HepG2 (cell line): ENCODE results near the gene GALNT9. TPM values are rescaled to one million over a fixed set of nuclear protein-coding genes. Genes with fewer than 3 reads are reported as not detected.

ENCODE experiments used
- ATAC-seq: fragments of 200-7000 bp; cut with Tn5 transposase; 3 replicates; pipeline ENCODE4 v1.9.1; 2020; ENCODE audit warnings: mild to moderate bottlenecking, moderate library complexity
- BruUV-seq: library from RNA; stranded (reverse); fragments of 400-500 nt; replicated peaks from 2 replicates; lab custom pipeline; 2021; lab: Mats Ljungman, UMichigan
- CTCF ChIA-PET: fragments of 300-600 bp; formaldehyde crosslinking; extraction: SDS; loops from one replicate; lab custom pipeline; 2021; ENCODE audit warnings: low total read pairs, inconsistent platforms, low intra/inter-chr PET ratio; lab: Yijun Ruan, JAX
- POLR2A ChIA-PET: fragments of 350-600 bp; sonication (Branson Sonifier 250); formaldehyde crosslinking; loops from one replicate; lab custom pipeline; 2020; ENCODE audit warnings: antibody characterized with exemption, inconsistent platforms; lab: Yijun Ruan, JAX
- DNase-seq: peaks from one replicate; pipeline ENCODE4 v3.0.0-alpha.2; 2015; ENCODE audit warnings: low spot score
- FAIRE-seq: peaks from 3 replicates; lab custom pipeline; 2011; peaks lifted over from hg19 to GRCh38; lab: Jason Lieb, UNC
- H2AFZ ChIP-seq: one replicate; pipeline ENCODE4 v1.6.1; 2011; ENCODE audit warnings: low read length, inconsistent platforms
- H3K27ac ChIP-seq: fragments of 300-600 bp; 3 replicates; pipeline ENCODE4 v1.8.0; 2011; ENCODE audit warnings: mixed run types, mild to moderate bottlenecking, mixed read lengths, low read length, inconsistent platforms; ENCODE audit not compliant: insufficient read depth; ENCODE audit errors: extremely low read length
- H3K27me3 ChIP-seq, 2 experiments: fragments of 200-600 bp in 1 of 2; 2 replicates in 1 of 2; 3 replicates in 1 of 2; pipeline versions ENCODE4 v1.6.0 to v1.8.0; 2011; ENCODE audit warnings: low read length in 2 of 2, mild to moderate bottlenecking in 2 of 2, moderate library complexity in 2 of 2, inconsistent platforms in 1 of 2; ENCODE audit not compliant: insufficient read depth in 2 of 2, control insufficient read depth in 1 of 2
- H3K36me3 ChIP-seq, 2 experiments: fragments of 200-600 bp in 1 of 2; replicated peaks in 1 of 2; 2 replicates in 1 of 2; 3 replicates in 1 of 2; pipeline versions ENCODE4 v1.5.1 to v1.8.0; 2011; ENCODE audit warnings: low read length in 2 of 2, inconsistent platforms in 1 of 2; ENCODE audit not compliant: insufficient read depth in 2 of 2, control insufficient read depth in 1 of 2
- H3K4me1 ChIP-seq: 2 replicates; pipeline ENCODE4 v1.5.1; 2012; ENCODE audit warnings: low read length, inconsistent platforms; ENCODE audit not compliant: insufficient read depth
- H3K4me2 ChIP-seq: 2 replicates; pipeline ENCODE4 v1.6.0; 2011; ENCODE audit warnings: low read depth, low read length, inconsistent platforms
- H3K4me3 ChIP-seq, 3 experiments: fragments of 200-600 bp in 1 of 3; sonication (generic), shearing (Covaris generic) in 1 of 3; replicated peaks in 1 of 3; 2 replicates each; pipeline ENCODE4 v1.5.1; 2011 to 2016; ENCODE audit warnings: low read length in 3 of 3, inconsistent platforms in 2 of 3, low read depth in 2 of 3, mild to moderate bottlenecking in 2 of 3, control low read depth in 1 of 3, mixed read lengths in 1 of 3; ENCODE audit not compliant: insufficient read depth in 1 of 3
- H3K79me2 ChIP-seq: one replicate; pipeline ENCODE4 v1.6.1; 2011; ENCODE audit warnings: low read length, inconsistent platforms; ENCODE audit not compliant: insufficient read depth
- H3K9ac ChIP-seq: 2 replicates; pipeline ENCODE4 v1.6.0; 2011; ENCODE audit warnings: mild to moderate bottlenecking, low read depth, low read length, inconsistent platforms; ENCODE audit not compliant: insufficient read depth
- H3K9me3 ChIP-seq: 2 replicates; pipeline ENCODE4 v1.5.1; 2012; ENCODE audit warnings: mild to moderate bottlenecking, low read length
- H4K20me1 ChIP-seq: 2 replicates; pipeline ENCODE4 v1.6.0; 2011; ENCODE audit warnings: inconsistent platforms, mild to moderate bottlenecking, low read length, moderate library complexity; ENCODE audit not compliant: insufficient read depth
- KLF6 ChIP-seq: IDR thresholded peaks from 2 replicates; pipeline ENCODE4 v1.8.0; 2016; ENCODE audit warnings: missing biosample characterization, missing genetic modification reagents
- MLXIP ChIP-seq: sonication (generic); formaldehyde crosslinking; IDR thresholded peaks from 2 replicates; pipeline ENCODE4 v1.9.0; 2021; ENCODE audit warnings: missing genetic modification reagents, borderline replicate concordance
- SNAPC2 ChIP-seq: sonication (generic); formaldehyde crosslinking; IDR thresholded peaks from 2 replicates; pipeline ENCODE4 v1.8.1; 2022; ENCODE audit warnings: mild to moderate bottlenecking, missing genetic modification reagents
- ZKSCAN5 ChIP-seq: sonication (generic); formaldehyde crosslinking; IDR thresholded peaks from 2 replicates; pipeline ENCODE4 v1.5.1; 2020; ENCODE audit warnings: mild to moderate bottlenecking, missing genetic modification reagents
- ZNF12 ChIP-seq: sonication (generic); formaldehyde crosslinking; IDR thresholded peaks from 2 replicates; pipeline ENCODE4 v1.5.0; 2020; ENCODE audit warnings: missing genetic modification reagents
- ZNF142 ChIP-seq: sonication (generic); formaldehyde crosslinking; IDR thresholded peaks from 2 replicates; pipeline ENCODE4 v1.4.0; 2020; ENCODE audit warnings: missing genetic modification reagents
- ZNF205 ChIP-seq: IDR thresholded peaks from 2 replicates; pipeline ENCODE4 v1.6.1; 2018; ENCODE audit warnings: missing biosample characterization, missing genetic modification reagents
- ZNF605 ChIP-seq: sonication (generic); formaldehyde crosslinking; IDR thresholded peaks from 2 replicates; pipeline ENCODE4 v1.8.0; 2022; ENCODE audit warnings: mild to moderate bottlenecking, missing genetic modification reagents
- ZNF710 ChIP-seq: sonication (generic); formaldehyde crosslinking; IDR thresholded peaks from 2 replicates; pipeline ENCODE4 v1.5.0; 2020; ENCODE audit warnings: mild to moderate bottlenecking, missing genetic modification reagents, borderline replicate concordance
- ZSCAN5A ChIP-seq: sonication (generic); formaldehyde crosslinking; IDR thresholded peaks from 2 replicates; pipeline ENCODE4 v1.8.0; 2022; ENCODE audit warnings: mild to moderate bottlenecking, missing genetic modification reagents, borderline replicate concordance
- ZZZ3 ChIP-seq: sonication (generic); formaldehyde crosslinking; IDR thresholded peaks from 2 replicates; pipeline ENCODE4 v1.4.0; 2020; ENCODE audit warnings: missing genetic modification reagents, mild to moderate bottlenecking, borderline replicate concordance
- WGBS: methylation state at CpG from one replicate; pipeline ENCODE4 v1.1.6; 2017; ENCODE audit warnings: low lambda C conversion rate; 5-methylcytosine and 5-hydroxymethylcytosine counted together
- in situ Hi-C: cut with HindIII; loops from 2 replicates; pipeline ENCODE4 v1.10.0; 2017; ENCODE audit warnings: low pct_unique_long_range_greater_than_20kb; ENCODE audit not compliant: extremely low pct_ligation_motif_present
- intact Hi-C: fragments of 100-400 bp; cut with micrococcal nuclease; formaldehyde crosslinking; loops from one replicate; pipeline ENCODE4 v1.10.0; 2022; ENCODE audit not compliant: unreplicated experiment
- polyA plus RNA-seq, 8 experiments: library from polyadenylated mRNA; depleted of rRNA in 3 of 8; stranded (reverse) in 7 of 8; unstranded in 1 of 8; fragments of >200 nt; fragmentation: Illumina TruSeq in 4 of 8; extraction: Trizol in 4 of 8; gene quantifications; 2 replicates each; pipeline versions ENCODE4 v1.2.1 to v1.2.3, GENCODE V29; 2011 to 2016; ENCODE audit warnings: low read depth in 4 of 8, missing spikeins in 1 of 8, mixed read lengths in 1 of 8; ENCODE audit not compliant: insufficient read depth in 1 of 8
- total RNA-seq, 5 experiments: library from RNA; depleted of rRNA; stranded (reverse); fragments of >200 nt; fragmentation: Illumina TruSeq; extraction: Trizol; gene quantifications; 2 replicates each; pipeline ENCODE4 v1.2.3, GENCODE V29; 2016; ENCODE audit warnings: low read depth in 1 of 5

GALNT9 gene
- total and polyA plus RNA-seq, 2 of the 13 experiments (the other 11 are each of a cell fraction or from before 2014, with no cell fraction given), result 0.04 TPM; not detected in 1

- no peak for FAIRE-seq
- H3K79me2 ChIP-seq, result no peaks in the 10 kb centered on the region
- H4K20me1 ChIP-seq, result no peaks in the 10 kb centered on the region
- no peak for DNase-seq
- H2AFZ ChIP-seq, result no peak overlapping the region
- H3K4me2 ChIP-seq, result no peak overlapping the region
- BruUV-seq, result no TSS peak
- ChIA-PET POLR2A (no interaction called here), CTCF (interaction anchor here (2.1 kb wide), 1 partner anchor 64 kb away, joined by 31 read pairs; no protein-coding TSS in a partner anchor)
- H3K27ac ChIP-seq, result no peak overlapping the region
- H3K4me1 ChIP-seq, result no peaks in the 10 kb centered on the region
- no peaks in the 10 kb centered on the region for H3K36me3 ChIP-seq
- H3K9me3 ChIP-seq, result no peaks in the 10 kb centered on the region
- H3K27me3 ChIP-seq, result peaks cover 11 to 49% of the 10 kb centered on the region in 2 experiments
- H3K4me3 ChIP-seq, result no peak overlapping the region
- ATAC-seq, result no peak
- WGBS, result 47% methylated on average over 9 of the region's 14 CpGs
- no peak overlapping the region for H3K9ac ChIP-seq
- intact Hi-C loops, result loop anchor here (2.0 kb wide), 1 partner anchor 64 kb away; no protein-coding TSS in a partner anchor
- in situ Hi-C loops, result no loop called here
- TF ChIP-seq ZNF205 (no peak), MLXIP (CRISPR knock-in tag) (no peak), ZNF710 (no peak), ZNF605 (CRISPR knock-in tag) (no peak), ZZZ3 (CRISPR knock-in tag) (no peak), ZSCAN5A (no peak), ZNF142 (CRISPR knock-in tag) (no peak), KLF6 (CRISPR knock-in tag) (no peak), ZNF12 (CRISPR knock-in tag) (no peak), ZKSCAN5 (CRISPR knock-in tag) (no peak), SNAPC2 (no peak)
These were observed 110.9 kb downstream of the GALNT9 start for GRCh38 chr12:132218527-132218875.
